HEK293 (cell line): ENCODE data around the gene C1QTNF1.

Source experiments
- CTCF ChIP-seq: fragments of 450-650 bp; formaldehyde crosslinking; IDR thresholded peaks from 2 replicates; pipeline ENCODE4 v1.5.1; 2016; ENCODE audit warnings: missing biosample characterization, missing genetic modification characterization
- KLF1 ChIP-seq: fragments of 450-650 bp; formaldehyde crosslinking; IDR thresholded peaks from 2 replicates; pipeline ENCODE4 v1.5.1; 2016; ENCODE audit warnings: missing biosample characterization, missing genetic modification characterization
- PBX3 ChIP-seq: sonication (generic); formaldehyde crosslinking; IDR thresholded peaks from 2 replicates; pipeline ENCODE4 v1.8.1; 2022; ENCODE audit warnings: mild to moderate bottlenecking, moderate library complexity, missing genetic modification reagents
- ZNF121 ChIP-seq: fragments of 450-650 bp; formaldehyde crosslinking; IDR thresholded peaks from 2 replicates; pipeline ENCODE4 v1.5.1; 2016; ENCODE audit warnings: missing biosample characterization, missing genetic modification characterization
- ZNF175 ChIP-seq: fragments of 450-650 bp; formaldehyde crosslinking; IDR thresholded peaks from 2 replicates; pipeline ENCODE4 v1.5.1; 2016; ENCODE audit warnings: missing biosample characterization, missing genetic modification characterization
- ZNF274 ChIP-seq, 2 experiments: fragments of 200-500 bp in 1 of 2; fragments of 450-650 bp in 1 of 2; sonication (Bioruptor generic) in 1 of 2; formaldehyde crosslinking in 1 of 2; IDR thresholded peaks; 2 replicates each; pipeline versions ENCODE4 v1.5.1 to v1.6.1; 2014 to 2016; ENCODE audit warnings: borderline replicate concordance in 1 of 2, inconsistent platforms in 1 of 2, low read length in 1 of 2, missing biosample characterization in 1 of 2, missing genetic modification characterization in 1 of 2

GRCh38 chr17:78991906-78992532 lies 31.9 kb upstream of the C1QTNF1 start:
- no peak for TF ChIP-seq CTCF
- TF ChIP-seq PBX3 (CRISPR knock-in tag): no peak
- no peak for TF ChIP-seq ZNF175
- TF ChIP-seq ZNF121 (tag by site-specific recombination): no peak
- TF ChIP-seq KLF1 (tag by site-specific recombination): no peak
- no peak for TF ChIP-seq ZNF274 (IDR thresholded peaks at IDR 0.05; ENCODE audit: low read length)
- TF ChIP-seq ZNF274 (tag by site-specific recombination; IDR thresholded peaks at IDR 0.05; ENCODE audit: borderline replicate concordance): no peak
